GM23248 (cell line): ENCODE results near the gene WAC. TPM values are rescaled to one million over a fixed set of nuclear protein-coding genes. Genes with fewer than 3 reads are reported as not detected.
"Not testable (repeated sequence)": the region's sequence is repeated elsewhere in the genome, so short reads cannot be mapped to it uniquely, and the experiment has no call there.

ENCODE experiments used
- DNase-seq: peaks from one replicate; pipeline ENCODE4 v3.0.0-alpha.2; 2015
- H2AFZ ChIP-seq: fragments of 200-600 bp; sonication (generic); 2 replicates; pipeline ENCODE4 v1.6.1; 2016; ENCODE audit warnings: antibody characterized with exemption
- H3F3A ChIP-seq: fragments of 200-600 bp; sonication (generic); 2 replicates; pipeline ENCODE4 v1.6.1; 2016; ENCODE audit warnings: mild to moderate bottlenecking, antibody characterized with exemption, mixed run types; ENCODE audit not compliant: insufficient read depth
- H3K27ac ChIP-seq: fragments of 200-600 bp; sonication (generic); 2 replicates; pipeline ENCODE4 v1.5.1; 2016; ENCODE audit warnings: mild to moderate bottlenecking
- H3K27me3 ChIP-seq: fragments of 200-600 bp; sonication (generic); replicated peaks from 2 replicates; pipeline ENCODE4 v1.6.1; 2016; ENCODE audit warnings: mild to moderate bottlenecking; ENCODE audit not compliant: insufficient read depth
- H3K36me3 ChIP-seq: fragments of 200-600 bp; sonication (generic); 2 replicates; pipeline ENCODE4 v1.6.1; 2016; ENCODE audit warnings: low read depth, mild to moderate bottlenecking
- H3K4me1 ChIP-seq: fragments of 200-600 bp; sonication (generic); 2 replicates; pipeline ENCODE4 v1.6.1; 2016; ENCODE audit warnings: mild to moderate bottlenecking; ENCODE audit not compliant: insufficient read depth
- H3K4me2 ChIP-seq: fragments of 200-600 bp; sonication (generic); one replicate; pipeline ENCODE4 v1.6.1; 2016; ENCODE audit warnings: mild to moderate bottlenecking; ENCODE audit not compliant: unreplicated experiment
- H3K4me3 ChIP-seq: fragments of 200-600 bp; sonication (generic); 2 replicates; pipeline ENCODE4 v1.5.1; 2016; ENCODE audit warnings: mild to moderate bottlenecking
- H3K79me2 ChIP-seq: fragments of 200-600 bp; sonication (generic); 2 replicates; pipeline ENCODE4 v1.6.1; 2016; ENCODE audit warnings: mild to moderate bottlenecking; ENCODE audit not compliant: insufficient read depth
- H3K9ac ChIP-seq: fragments of 200-600 bp; sonication (generic); 2 replicates; pipeline ENCODE4 v1.6.1; 2016; ENCODE audit warnings: mild to moderate bottlenecking
- H3K9me2 ChIP-seq: fragments of 200-600 bp; sonication (generic); 2 replicates; pipeline ENCODE4 v1.6.1; 2016; ENCODE audit warnings: mixed run types, mild to moderate bottlenecking, moderate library complexity; ENCODE audit not compliant: insufficient read depth
- H3K9me3 ChIP-seq: fragments of 200-600 bp; sonication (generic); one replicate; pipeline ENCODE4 v1.6.1; 2017; ENCODE audit warnings: low read depth
- H4K20me1 ChIP-seq: fragments of 200-600 bp; sonication (generic); 2 replicates; pipeline ENCODE4 v1.6.0; 2016; ENCODE audit not compliant: insufficient read depth
- EZH2 ChIP-seq: fragments of 200-600 bp; sonication (generic); IDR thresholded peaks from 2 replicates; pipeline ENCODE4 v1.6.1; 2018; ENCODE audit warnings: antibody characterized with exemption, mild to moderate bottlenecking; ENCODE audit not compliant: insufficient read depth, poor library complexity, severe bottlenecking
- EZH2phosphoT487 ChIP-seq: fragments of 200-600 bp; sonication (generic); IDR thresholded peaks from 2 replicates; pipeline ENCODE4 v1.6.1; 2018; ENCODE audit warnings: antibody characterized with exemption, moderate library complexity, mild to moderate bottlenecking, low read depth; ENCODE audit not compliant: insufficient read depth
- WGBS, 2 experiments: methylation state at CpG; one replicate each; pipeline ENCODE4 v1.1.6; 2015 to 2017; ENCODE audit warnings: low lambda C conversion rate in 2 of 2, low coverage in 1 of 2; ENCODE audit errors: missing lambda C conversion rate in 2 of 2; 5-methylcytosine and 5-hydroxymethylcytosine counted together
- in situ Hi-C: fragments of 300-500 bp; cut with MboI; formaldehyde crosslinking; loops from 2 replicates; pipeline ENCODE4 v1.15.0; 2020
- polyA plus RNA-seq: library from polyadenylated mRNA; unstranded; fragments of >200 nt; fragmentation: Nextera tagmentation; extraction: Ambion mirVana; gene quantifications from 2 replicates; pipeline ENCODE4 v1.2.1, GENCODE V29; 2016
- total RNA-seq: library from RNA; depleted of rRNA; stranded (reverse); fragments of >200 nt; shearing (Covaris generic); gene quantifications from 2 replicates; pipeline ENCODE4 v1.2.3, GENCODE V29; 2014

WAC gene
- total and polyA plus RNA-seq, 2 experiments from 2014 or later = 54.3 to 57.5 TPM

DNA sequence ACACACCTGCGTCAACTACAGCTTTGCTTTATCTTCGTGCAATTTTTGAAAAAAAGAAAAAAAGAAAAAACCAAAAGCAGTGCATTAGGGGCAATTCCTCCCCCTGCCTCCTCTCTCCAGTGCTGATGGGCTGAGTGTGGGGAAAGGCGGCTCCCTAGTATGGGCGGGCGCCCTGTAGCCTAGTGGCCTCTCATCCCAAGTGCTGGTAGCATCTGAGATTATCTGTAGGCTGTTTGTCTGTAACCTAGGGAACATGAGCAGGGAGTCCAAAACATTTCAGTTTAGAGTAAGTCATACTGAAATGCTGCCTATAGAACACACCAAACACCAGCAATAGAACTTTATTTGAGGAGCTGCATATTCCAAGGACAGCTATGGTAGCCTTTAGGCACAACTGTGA, 119.8 kb downstream of the WAC start:
- no peaks in the 10 kb centered on the region for H3F3A ChIP-seq
- H3K79me2 ChIP-seq = no peaks in the 10 kb centered on the region
- no peak overlapping the region for H3K9ac ChIP-seq
- H2AFZ ChIP-seq = no peak overlapping the region
- H3K9me3 ChIP-seq = no peaks in the 10 kb centered on the region
- H3K36me3 ChIP-seq = no peaks in the 10 kb centered on the region
- 70 to 79% methylated on average over 5 of the region's 5 CpGs for WGBS, 2 experiments
- H3K27me3 ChIP-seq = no peaks in the 10 kb centered on the region; the same call in 1 of the 2 replicates
- H4K20me1 ChIP-seq = no peaks in the 10 kb centered on the region
- TF ChIP-seq EZH2 (no peak), EZH2phosphoT487 (no peak)
- no peaks in the 10 kb centered on the region for H3K4me1 ChIP-seq
- H3K9me2 ChIP-seq = no peaks in the 10 kb centered on the region
- H3K4me3 ChIP-seq = no peak overlapping the region
- in situ Hi-C loops = no loop called here
- H3K4me2 ChIP-seq = no peak overlapping the region
- DNase-seq = no peak
- H3K27ac ChIP-seq = no peak overlapping the region

DNA sequence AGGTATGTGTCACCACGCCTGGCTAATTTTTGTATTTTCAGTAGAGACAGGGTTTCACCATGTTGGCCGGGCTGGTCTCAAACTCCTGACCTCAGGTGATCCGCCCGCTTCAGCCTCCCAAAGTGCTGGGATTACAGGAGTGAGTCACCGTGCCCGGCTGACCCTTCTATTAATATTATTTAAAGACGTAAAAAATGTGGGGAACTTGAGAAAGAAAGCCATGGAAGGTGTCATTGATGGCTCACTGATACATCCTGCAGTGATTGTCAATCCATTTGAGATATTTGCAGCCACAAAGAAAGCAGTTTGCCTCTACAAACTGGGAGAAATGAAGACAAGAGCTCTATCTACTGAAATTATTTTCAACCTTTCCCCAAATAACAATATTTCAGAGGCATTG, 125.9 kb downstream of the WAC start:
- H3K36me3 ChIP-seq, in situ Hi-C loops, H4K20me1 ChIP-seq, H3F3A ChIP-seq, H3K9me2 ChIP-seq, H3K27ac ChIP-seq, H3K9ac ChIP-seq, H2AFZ ChIP-seq, H3K4me3 ChIP-seq, DNase-seq, H3K79me2 ChIP-seq, H3K27me3 ChIP-seq, H3K9me3 ChIP-seq, H3K4me2 ChIP-seq: not testable (repeated sequence)
- 64 to 77% methylated on average over 7 of the region's 7 CpGs for WGBS, 2 experiments
- peaks cover 15% of the 10 kb centered on the region for H3K4me1 ChIP-seq

DNA sequence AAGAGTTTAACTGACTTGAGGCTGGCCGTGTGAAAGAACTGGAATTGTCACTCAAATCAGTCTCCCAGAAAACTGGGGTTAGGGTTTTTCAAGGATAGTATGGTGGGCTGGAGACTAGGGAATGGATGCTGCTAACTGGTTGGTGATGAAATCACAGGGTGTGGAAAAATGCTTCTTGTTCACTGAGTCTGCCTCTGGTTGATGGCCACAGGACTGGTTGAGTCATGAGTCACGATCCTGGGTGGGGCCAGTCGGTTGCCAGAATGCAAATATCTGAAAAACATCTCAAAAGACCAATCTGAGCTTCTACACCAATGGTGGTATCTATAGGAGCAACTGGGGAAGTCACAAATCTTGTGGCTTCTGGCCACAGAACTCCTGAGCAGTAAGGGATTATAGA, 128.1 kb downstream of the WAC start:
- Histone ChIP-seq H3K79me2 (no peaks in the 10 kb centered on the region), H4K20me1 (no peaks in the 10 kb centered on the region), H3K4me3 (no peak overlapping the region), H3F3A (no peaks in the 10 kb centered on the region), H3K4me1 (peaks cover 23% of the 10 kb centered on the region), H3K9me2 (no peaks in the 10 kb centered on the region), H3K9ac (no peak overlapping the region), H3K27ac (no peak overlapping the region), H3K27me3 (no peaks in the 10 kb centered on the region), H3K4me2 (no peak overlapping the region), H3K9me3 (no peaks in the 10 kb centered on the region), H3K36me3 (no peaks in the 10 kb centered on the region), H2AFZ (peak overlapping the region; percentile 55)
- TF ChIP-seq EZH2 (no peak), EZH2phosphoT487 (no peak)
- peak; percentile 91 for DNase-seq
- in situ Hi-C loops = loop anchor here (10.0 kb wide), 1 partner anchor 644 kb away; no protein-coding TSS in a partner anchor
- 7 to 10% methylated on average over 3 of the region's 3 CpGs for WGBS, 2 experiments

DNA sequence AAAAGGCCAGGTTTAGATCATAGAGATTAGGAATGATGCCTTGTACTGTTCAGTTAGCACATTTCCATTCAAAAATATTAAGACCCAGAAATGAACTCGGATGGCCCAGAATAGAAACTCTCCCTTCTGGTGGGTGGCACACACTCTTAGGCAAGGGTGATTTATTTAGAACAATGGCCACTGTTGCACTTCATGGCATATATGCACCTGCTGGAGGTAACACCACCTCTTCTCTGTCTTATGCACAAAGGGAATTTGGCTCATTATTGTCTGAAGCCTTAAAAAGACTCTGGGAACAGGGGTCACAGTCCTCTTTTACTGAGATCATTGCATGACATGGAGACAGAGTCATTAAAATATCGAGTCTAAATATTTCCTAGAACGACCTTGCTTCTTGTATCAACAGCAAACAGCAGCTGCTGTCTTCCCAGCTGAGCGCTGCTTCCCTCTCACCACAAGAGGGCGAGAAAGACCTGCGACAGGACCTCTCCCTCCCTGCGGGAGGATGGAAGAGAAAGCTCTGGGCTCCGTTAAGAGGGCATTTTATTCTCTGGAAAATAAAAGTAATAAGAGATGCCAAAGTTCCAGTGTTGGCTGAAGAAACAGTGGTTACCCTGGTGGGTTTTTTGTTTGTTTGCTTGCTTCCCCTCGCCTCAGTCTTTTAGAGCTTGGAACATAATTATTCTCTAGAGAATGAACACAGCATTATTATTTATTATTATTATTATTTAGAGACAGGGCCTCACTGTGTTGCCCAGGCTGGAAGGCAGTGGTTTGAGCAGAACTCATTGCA, 130.9 kb downstream of the WAC start:
- in situ Hi-C loops = loop anchor here (10.0 kb wide), 1 partner anchor 641 kb away; no protein-coding TSS in a partner anchor
- H2AFZ ChIP-seq = no peak overlapping the region
- TF ChIP-seq EZH2phosphoT487 (no peak), EZH2 (no peak)
- no peak overlapping the region for H3K4me2 ChIP-seq
- H3K9me3 ChIP-seq = no peaks in the 10 kb centered on the region
- H3K36me3 ChIP-seq = no peaks in the 10 kb centered on the region
- no peak overlapping the region for H3K4me3 ChIP-seq
- H3K27ac ChIP-seq = peak overlapping the region; percentile 6; the same call in 1 of the 2 replicates
- DNase-seq = peak; percentile 91
- no peak overlapping the region for H3K9ac ChIP-seq
- H3K4me1 ChIP-seq = peaks cover 23% of the 10 kb centered on the region
- no peaks in the 10 kb centered on the region for H4K20me1 ChIP-seq
- peaks cover 22% of the 10 kb centered on the region for H3K27me3 ChIP-seq
- WGBS, 2 experiments = 0 to 1% methylated on average over 9 of the region's 9 CpGs
- H3K79me2 ChIP-seq = no peaks in the 10 kb centered on the region
- no peaks in the 10 kb centered on the region for H3F3A ChIP-seq
- no peaks in the 10 kb centered on the region for H3K9me2 ChIP-seq
